Measurements from ENCODE around the gene DESI2.
A peak's percentile ranks its signal among the peaks of the same experiment; 100 is the strongest.

The DESI2 gene

DNA sequence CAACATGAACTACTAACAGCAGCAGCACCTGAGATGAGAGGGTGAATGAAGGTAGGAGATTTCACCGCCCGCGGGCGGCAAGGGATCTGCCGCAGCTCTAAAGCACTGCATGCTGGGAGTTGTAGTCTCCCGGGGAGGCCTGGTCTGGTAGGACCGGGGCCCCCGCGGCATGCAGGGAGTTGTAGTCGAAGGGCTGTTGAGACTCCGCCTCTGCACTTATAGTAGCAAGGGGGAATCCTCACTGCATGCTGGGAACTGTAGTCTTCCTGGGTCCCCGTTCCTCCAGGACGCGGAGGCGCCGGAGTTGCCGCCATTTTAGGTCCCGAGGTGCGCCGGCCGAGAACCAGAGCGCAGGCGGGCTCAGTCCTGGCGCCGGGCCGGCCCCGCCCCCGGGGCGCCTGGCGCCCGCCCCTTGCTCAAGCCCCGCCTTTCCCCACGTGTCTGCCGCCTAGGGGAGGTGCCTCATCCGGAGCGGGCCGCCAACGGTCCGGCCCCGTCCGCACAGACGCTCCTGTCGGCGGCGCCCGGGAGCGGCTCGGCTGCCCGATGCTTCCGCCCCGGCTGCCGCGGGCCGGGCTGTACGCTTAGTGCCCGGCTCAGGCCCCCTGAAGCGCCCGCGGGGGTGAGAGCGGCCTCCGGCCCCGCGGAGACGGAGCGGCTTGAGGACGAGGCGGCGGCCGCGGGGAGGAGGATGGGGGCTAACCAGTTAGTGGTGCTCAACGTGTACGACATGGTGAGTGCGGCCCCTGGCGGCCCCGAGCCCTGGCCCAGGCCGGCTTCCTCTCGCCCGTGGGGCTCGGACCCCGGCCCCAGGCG is at the start of gene DESI2:
TSS of gene DESI2 (plus strand) at position 504 of the 816 bp plus-strand sequence. CDS start at position 692, 188 bp downstream.
- DNase-seq, result peak; percentile 99

DNA sequence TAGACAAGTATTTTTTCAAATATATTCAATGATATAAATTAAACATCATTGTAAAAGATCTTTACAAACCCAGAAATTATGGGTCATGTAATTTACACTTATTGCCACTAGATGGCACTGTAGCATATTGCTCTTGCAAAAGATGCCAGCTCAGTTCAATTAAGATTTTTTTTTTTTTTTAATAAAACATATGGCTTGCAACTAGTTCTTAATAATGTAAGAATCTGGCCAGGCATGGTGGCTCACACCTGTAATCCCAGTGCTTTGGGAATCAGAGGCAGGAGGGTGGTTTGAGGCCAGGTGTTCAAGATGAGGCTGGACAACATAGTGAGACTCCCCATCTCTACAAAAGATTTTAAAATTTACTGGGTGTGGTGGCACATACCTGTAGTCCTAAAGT is 49.4 kb upstream of the DESI2 start:
- DNase-seq, result peak; percentile 60

DNA sequence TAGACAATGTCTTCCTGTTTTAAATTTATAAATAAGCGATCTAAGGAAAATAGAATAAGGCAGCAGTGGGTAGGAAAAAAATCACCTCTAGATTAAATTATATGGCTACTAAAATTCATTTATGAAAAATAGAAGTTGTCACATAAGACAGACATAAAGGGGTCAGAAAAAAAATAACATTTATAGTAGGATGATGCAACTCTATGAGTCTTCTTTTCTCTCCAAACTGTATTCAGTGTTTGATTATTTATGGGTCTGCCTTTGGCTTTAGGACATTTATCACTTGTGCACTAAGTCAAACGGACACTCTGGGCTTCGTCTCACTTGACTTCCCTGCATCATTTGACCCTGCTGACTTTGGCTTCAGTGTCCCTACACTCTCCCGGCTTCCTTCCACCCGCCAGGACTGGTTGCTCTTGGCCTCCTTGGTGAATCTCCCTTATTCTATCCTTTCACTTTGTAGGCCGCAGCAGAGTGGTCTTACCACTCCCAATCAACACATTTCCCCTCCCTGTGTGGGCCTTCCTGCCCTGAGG is 47.0 kb upstream of the DESI2 start:
- DNase-seq, result no peak

DNA sequence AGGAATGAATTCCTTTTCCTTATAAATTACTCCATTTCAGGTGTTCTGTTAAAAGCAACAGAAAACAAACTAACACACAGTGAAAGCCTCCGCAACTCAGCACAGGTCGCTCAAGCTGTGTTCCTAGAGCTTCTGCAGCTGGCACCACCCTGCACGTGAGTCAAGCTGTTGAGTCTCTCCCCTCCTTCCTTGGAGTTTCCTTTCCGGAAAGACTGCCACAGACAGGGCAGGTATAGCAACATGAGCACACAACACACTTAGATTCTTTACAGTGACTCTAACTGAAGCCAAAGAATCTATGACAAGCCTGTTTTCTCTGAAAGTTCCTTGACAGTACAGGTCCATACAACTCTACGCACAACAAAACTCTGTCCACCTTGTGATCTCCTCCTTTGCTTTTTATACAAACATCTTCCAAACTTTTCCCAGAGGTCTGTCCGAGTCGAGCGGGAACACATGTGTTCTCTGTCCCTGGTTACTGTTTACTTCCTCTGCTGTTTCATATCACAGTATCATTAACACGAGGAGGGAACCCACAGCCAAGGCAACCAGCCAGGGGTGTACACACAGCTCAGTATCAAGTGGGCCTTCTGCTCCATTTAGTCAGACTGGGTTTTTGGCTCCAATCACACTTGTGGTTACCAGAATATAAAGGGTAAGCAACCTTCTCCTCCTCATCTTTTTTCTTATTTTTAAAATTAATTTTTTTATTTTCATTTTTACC is 38.7 kb upstream of the DESI2 start:
- no peak for DNase-seq

DNA sequence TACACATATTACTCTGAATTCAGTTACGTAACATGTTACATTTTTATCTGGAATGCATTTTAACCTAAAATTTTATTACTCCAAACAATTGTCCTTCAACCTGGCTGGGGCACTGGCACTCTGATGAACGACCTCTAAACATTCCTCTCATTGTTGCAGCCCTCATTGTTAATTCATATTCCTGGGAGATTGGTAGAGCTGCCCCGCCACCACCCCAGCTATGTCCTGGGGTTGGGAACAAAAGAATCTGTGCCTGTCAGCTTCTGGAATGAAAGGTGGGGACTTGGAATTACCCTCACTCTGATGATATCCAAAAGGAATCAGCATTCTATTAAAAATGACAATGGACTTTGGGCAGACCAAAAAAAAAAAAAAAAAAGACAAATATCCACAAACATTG is 38.0 kb upstream of the DESI2 start:
- DNase-seq, result no peak

DNA sequence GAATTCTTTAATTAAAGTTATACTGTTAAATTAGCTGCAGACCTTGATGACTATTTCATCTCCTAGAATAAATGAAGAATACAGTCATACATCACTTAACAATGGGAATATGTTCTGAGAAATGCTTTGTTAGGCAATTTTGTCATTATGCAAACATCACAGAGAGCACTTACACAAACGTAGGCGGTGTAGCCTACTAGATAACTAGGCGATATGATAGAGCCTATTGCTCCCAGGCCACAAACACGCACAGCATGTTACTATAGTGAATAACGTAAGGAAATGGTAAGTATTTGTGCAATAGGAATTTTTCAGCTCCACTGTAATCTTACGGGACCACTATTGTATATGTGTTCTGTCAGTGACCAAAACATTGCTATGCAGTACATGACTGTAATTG is 37.6 kb upstream of the DESI2 start:
- no peak for DNase-seq

DNA sequence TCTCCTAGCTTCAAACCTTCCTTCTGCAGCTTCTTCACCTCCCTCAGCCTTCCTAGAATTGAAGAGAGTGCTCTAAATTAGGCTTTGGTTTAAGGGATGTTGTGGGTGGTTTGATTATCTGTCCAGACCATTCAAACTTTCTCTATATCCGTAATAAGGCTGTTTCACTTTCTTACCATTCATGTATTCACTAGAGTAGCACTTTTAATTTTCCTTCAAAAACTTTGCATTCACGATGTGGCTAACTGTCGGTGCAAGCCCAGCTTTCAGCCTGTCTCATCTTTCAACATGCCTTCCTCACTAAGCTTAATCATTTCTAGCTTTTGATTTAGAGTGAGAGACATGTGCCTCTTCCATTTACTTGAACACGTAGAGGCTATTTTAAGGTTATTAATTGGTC is 26.2 kb upstream of the DESI2 start:
- DNase-seq, result no peak

DNA sequence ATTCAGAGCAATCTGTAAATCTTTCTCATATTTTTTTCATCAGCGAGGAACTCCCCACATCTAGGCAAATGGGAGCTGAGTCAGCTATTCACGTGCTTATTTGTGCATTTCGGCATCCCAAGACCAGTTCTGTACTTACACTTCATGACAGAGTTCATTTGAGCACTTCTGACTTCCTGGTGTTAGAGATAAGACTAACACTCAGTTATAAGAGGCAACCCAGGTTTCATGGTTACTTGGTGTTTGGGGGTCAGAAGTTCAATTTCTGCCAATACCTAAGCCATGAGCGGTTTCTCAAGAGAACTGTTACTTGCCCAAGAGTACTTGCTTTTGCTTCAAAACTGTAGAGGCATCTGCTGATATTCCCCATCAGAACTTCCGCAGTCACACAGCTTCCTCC is 24.1 kb upstream of the DESI2 start:
- peak; percentile 15 for DNase-seq

DNA sequence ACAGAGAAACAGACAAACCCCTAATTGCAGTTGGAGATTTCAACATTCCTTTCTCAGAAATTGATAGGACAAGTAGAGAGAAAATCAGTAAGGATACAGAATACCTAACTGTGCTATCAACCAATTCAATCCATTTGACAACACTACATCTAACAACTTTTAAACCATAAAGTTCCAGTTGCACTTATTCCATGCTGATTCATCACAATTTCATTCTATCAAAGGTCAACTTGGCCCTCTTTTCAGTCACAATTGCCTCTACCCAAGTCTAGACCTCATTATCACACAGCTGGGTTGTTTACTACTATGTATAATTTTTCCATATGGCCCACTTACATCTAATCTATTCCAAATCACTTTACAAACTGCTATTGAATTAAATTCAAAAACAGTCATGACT is 19.8 kb upstream of the DESI2 start:
- DNase-seq, result no peak

DNA sequence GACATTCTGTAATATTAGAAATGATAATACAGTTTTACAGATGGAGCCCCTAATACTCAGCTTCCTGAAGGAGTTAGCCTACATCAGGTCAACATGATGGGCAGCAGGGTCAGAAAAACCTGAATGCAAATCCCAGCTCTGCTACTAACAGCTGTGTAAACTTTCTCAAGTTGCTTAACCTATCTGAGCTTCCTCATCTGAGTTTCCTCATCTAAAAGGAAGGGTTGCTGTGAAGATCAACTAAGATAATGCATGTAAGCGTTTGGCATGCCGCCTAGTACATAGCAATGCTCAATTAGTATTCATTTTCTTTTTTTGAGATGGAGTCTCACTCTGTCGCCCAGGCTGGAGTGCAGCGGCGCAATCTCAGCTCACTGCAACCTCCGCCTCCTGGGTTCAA is 18.4 kb upstream of the DESI2 start:
- DNase-seq, result no peak

DNA sequence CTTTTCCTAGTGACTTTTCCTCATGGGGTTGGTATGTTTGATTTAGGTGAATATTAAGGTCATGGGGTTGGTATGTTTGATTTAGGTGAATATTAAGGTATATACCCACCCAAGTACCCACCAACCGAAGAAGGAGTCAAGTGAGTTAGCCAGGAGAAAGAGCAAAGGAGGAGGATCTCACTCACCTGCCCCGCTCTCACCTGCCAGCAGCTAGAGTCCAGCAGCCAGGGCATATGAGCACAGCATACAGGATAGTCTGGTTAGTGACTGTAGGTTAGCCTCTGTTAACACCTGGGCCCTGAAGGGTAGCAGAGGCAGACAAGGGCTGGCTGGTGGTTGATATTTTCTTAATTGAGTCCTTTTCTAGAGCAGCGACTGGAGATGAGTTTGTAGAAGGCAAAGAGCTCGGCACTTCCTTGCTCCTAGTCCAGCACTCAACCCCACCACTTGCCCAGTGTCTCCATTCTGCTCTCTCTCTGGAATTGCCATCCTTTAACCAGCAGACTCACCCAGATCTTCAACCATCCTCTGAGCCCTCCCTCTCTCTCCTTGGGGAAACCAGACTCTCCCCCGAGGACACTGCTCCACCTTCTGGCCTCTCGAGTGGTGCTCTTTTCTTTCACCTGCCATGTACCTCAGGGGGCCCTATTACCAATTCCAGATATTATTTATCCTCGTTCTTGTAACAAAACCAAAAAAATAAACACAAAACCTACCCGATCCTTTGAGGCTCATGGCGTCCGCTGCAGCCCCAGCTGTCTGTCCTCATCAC is 16.3 kb upstream of the DESI2 start:
- no peak for DNase-seq

DNA sequence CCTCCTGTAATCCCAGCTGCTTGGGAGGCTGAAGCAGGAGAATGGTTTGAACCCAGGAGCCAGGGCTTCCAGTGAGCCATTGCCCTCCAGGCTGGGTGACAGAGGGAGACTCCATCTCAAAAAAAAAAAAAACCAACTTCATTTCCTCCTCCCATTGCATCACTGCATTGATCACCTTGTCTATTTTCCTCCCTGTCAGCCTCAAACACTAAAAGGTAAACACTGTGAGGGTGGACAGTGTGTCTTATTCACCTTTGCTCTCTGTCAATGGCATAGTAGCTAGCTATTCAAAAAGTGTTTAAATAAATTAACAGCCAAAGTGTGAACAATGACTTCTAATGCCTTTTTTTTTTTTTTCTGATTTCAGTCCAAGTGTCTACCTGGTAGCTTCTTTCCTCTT is 13.4 kb upstream of the DESI2 start:
- DNase-seq, result no peak

DNA sequence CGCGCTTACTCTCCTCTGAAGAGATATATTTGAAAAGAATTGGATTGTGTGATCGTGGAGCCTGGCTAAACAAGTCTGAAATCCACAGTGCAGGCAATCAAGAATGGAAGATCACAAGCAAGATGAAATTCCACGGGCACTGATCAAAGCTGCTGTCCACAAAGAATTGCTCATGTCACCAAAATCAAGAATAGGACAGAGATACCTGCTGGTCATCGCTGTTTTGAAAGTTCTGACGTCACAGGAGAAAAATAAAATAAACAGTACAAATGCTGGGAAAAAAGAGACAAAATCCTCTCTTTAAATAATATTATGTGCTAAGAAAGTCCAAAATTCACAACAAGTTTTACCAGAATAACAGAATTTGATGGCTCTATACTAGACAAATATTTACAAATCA is 12.0 kb upstream of the DESI2 start:
- no peak for DNase-seq

DNA sequence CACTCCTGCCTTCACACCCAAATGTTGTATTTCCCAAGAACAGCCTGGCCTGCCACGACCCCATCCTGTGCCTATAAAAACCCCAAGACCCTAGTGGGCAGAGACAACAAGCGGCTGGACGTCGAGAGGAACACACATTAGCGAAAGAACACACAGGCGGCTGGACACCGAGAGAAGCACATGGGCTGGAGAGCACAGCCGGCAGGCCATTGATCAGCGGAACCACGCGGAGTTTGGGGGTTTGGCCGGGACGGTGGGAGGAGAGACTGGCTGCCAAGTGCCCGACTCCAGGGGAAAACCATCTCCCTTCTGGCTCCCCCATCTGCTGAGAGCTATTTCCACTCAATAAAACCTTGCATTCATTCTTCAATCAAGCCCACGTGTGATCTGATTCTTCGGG is 10.4 kb upstream of the DESI2 start:
- no peak for DNase-seq

DNA sequence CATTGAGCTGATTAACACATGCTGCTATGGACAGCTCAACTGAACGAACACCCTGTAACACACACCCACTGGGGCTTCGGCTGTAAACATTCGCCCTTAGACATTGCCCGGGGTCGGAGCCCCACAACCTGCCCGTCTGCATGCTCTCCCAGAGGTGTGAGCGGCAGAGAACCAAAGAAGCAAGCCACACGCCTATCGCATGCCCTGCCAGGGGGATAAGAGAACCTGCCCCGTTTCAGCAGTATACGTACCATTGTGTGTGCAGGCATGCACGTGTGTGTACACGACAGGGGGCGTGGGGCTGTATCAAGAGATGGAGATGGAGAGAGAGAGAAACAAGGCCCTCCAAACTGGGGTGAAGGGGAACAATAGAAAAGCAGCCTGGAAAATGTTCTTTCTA is 9.9 kb upstream of the DESI2 start:
- no peak for DNase-seq

DNA sequence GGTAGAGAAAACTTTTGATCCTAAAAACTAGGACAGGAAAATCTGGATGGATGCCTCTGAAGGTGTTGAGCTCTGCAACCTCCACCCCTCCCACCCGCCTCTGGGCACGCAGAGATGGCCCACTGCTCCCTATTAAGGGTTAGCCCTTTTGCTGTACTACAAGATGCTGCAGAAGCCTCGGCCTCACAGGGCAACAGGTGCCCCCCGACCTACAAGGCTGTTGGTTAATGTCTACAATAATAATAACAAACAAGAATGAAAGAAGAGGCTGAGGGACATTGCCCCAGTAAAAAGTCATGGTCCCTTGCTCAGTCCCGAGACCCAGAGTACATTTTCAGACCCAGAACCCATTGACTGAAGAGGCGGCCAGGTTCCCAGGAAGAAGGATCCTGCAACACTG is 7.5 kb upstream of the DESI2 start:
- DNase-seq, result no peak

DNA sequence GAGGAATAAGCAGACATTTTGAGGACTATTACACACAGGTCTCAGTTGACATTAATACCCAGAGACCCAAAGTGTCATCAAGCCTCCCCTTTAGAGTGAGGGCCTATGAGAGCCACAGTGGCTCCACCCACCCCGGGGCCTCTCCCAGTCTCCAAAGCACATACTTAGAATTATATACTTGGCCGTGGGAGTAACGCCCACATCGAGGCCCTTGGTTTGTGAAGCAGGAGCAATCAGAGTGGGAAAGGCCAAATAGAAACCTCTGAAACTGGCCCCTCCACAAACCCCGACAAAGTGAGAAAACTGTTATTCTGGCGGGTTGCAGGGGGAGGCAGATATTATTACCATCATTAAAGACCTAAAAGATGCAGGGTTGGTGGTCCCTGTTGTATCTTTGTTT is 7.0 kb upstream of the DESI2 start:
- DNase-seq, result no peak

DNA sequence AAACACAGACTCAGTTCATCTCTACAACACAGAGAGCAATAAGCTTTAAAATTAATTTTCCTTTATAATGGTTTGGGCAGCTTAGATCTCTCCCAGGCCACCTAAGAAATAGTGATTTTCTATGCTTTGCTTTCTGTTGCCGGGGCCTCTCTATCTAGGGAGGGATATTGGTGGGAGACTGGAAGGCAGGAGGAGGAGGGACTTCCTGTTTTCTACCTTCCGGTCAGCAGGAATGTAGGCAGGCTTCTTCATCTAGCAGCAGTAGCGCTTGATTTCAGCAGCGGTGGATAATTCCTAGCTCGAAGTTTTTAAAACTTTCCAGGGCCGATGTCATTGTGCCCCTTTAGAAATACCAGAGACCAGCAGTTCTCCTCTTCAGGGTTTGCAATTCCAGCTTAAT is 5.1 kb upstream of the DESI2 start:
- DNase-seq, result no peak

DNA sequence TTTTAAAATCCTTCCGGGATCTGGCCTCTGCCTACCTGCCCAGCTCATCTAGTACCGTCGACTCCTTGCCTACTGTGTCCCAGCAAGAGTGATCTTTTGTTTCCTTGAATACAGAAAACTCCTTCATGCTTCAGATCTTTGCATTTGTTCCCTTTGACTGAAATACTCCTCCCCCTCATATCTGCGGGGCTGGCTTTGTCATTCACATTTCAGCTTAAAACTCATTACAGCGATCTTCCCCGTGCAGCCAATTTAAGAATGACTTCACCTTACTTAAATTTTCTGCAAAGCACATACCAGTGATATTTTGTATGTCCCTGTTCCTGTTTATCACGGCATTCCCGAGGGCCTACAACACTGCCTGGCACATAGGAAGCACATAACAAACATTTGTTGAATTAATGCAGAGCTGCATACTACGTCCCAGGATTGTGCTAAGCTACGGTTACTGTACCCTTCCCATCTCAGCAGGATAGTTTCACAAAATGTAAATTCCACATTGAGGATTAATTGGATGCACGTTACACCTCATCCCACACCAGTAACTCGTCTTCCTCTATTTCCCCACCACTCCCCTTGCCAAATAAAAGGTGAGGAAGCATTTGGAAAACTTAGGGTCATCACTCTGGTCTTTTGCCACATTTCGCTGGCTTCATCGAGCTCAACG is 837 bp upstream of the DESI2 start:
- no peak for DNase-seq

DNA sequence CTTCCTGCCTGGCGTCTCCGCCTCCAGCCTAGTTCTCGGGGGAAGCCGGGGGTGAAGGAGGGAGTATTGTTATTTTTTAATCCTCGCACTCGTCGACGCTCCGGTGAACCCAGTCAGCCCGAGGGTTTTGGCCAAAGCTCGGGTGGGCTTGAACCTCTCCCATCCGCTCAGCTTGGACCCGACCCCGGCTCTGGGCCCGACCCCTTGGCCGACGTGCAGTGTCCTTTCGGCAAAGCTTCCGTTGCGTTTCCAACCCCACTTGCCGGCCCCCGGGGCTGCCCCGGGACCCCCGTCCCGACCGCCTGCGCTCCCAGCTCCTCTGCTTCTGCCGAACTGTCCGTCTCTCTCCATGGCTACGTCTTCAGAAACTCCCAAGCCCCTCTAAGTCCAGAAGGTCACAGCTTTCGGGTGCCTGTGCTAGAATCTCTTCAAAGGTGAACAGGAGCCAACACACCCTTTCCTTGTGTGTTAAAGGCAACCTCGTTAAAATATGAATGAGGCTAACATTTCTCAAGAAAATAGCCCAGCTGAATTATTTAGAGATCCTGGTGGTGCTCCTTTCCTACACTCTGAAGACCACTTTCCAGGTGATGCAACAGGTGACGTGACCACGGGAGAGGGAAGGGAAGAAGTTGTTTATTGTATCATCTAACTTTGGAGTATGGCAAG is 647 bp downstream of the DESI2 start:
- peak; percentile 26 for DNase-seq

DNA sequence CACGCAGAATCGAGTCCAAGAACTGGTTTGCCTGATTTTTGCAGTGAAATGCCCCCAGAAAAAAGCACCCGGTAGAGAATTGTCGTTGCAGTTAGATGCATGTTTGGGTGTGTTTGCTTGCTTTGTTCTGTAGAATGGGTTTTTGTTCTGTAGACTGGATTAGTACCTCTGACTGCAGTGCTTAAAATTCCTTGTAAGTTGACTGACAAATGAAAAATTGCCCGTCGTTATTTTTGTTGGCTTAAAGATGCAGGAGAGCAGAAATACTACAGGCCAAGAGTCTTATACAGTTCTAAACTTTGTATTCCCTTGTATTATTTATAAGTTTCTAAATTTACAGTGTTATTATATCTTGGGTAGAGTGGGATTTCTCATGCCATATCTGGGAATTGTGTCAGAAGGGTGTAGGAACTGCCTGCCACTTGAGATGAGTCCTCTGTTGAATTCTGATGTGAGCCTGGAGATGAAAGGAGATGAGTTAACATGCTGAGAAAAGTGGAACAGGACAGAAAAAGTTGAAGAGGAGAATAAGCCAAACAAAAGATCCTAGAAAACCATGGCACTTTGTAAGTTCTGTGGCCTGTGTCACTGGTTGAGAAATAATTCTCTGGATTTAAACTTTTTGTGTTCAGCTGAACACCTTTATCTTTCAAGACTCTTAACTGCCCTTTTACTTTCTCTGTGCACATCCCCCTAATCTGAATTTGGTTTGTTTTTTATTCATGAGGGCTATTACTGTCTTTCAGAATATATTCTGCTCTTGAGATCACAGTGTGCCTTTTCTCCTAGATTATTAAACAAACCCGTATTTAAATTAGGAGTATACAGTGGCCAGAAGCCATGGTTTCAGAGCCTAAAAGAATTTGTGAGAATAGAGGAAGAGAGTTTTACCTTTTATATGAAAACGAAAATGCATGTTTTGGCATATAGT is 1.4 kb downstream of the DESI2 start:
- no peak for DNase-seq
